HG03097 (cell line): ENCODE data around the gene NTSR2.

Source experiments
- ATAC-seq: cut with Tn5 transposase; IDR thresholded peaks from one replicate; pipeline ENCODE4 v1.9.1; 2021; ENCODE audit not compliant: unreplicated experiment, low FRiP score

NTSR2 gene

GRCh38 chr2:11633923-11634478 lies 36.0 kb downstream of the NTSR2 start:
- ATAC-seq = no peak

GRCh38 chr2:11631462-11631861 lies 38.5 kb downstream of the NTSR2 start:
- no peak for ATAC-seq

GRCh38 chr2:11630855-11631254 lies 39.1 kb downstream of the NTSR2 start:
- ATAC-seq = no peak

- no peak for ATAC-seq
Observed at GRCh38 chr2:11629851-11630250, 40.1 kb downstream of the NTSR2 start.

- no peak for ATAC-seq
Observed at GRCh38 chr2:11629215-11629614, 40.8 kb downstream of the NTSR2 start.

- no peak for ATAC-seq
Observed at GRCh38 chr2:11628675-11629074, 41.3 kb downstream of the NTSR2 start.

GRCh38 chr2:11625671-11626070 lies 44.3 kb downstream of the NTSR2 start:
- no peak for ATAC-seq

- no peak for ATAC-seq
Observed at GRCh38 chr2:11624893-11625292, 45.1 kb downstream of the NTSR2 start.

GRCh38 chr2:11622611-11623010 lies 47.4 kb downstream of the NTSR2 start:
- no peak for ATAC-seq

GRCh38 chr2:11621410-11621809 lies 48.6 kb downstream of the NTSR2 start:
- no peak for ATAC-seq

- no peak for ATAC-seq
Observed at GRCh38 chr2:11618708-11619062, 51.3 kb downstream of the NTSR2 start.

GRCh38 chr2:11617984-11618707 lies 51.8 kb downstream of the NTSR2 start:
- no peak for ATAC-seq

- no peak for ATAC-seq
Observed at GRCh38 chr2:11617527-11617926, 52.5 kb downstream of the NTSR2 start.

GRCh38 chr2:11616851-11617415 lies 53.1 kb downstream of the NTSR2 start:
- ATAC-seq = no peak

GRCh38 chr2:11616097-11616687 lies 53.8 kb downstream of the NTSR2 start:
- no peak for ATAC-seq

GRCh38 chr2:11615209-11615608 lies 54.8 kb downstream of the NTSR2 start:
- ATAC-seq = no peak

GRCh38 chr2:11613297-11613696 lies 56.7 kb downstream of the NTSR2 start:
- ATAC-seq = no peak

GRCh38 chr2:11612553-11613215 lies 57.3 kb downstream of the NTSR2 start:
- no peak for ATAC-seq

GRCh38 chr2:11611251-11611650 lies 58.7 kb downstream of the NTSR2 start:
- no peak for ATAC-seq

- ATAC-seq = no peak
Observed at GRCh38 chr2:11610624-11611242, 59.3 kb downstream of the NTSR2 start.
